Right lobe of liver (tissue), 6 donors: ENCODE data around the gene TRMT1. TPM values are rescaled to one million over a fixed set of nuclear protein-coding genes. Genes with fewer than 3 reads are reported as not detected.
A peak's percentile ranks its signal among the peaks of the same experiment; 100 is the strongest.

Source experiments
- ATAC-seq, 4 donors: fragments of 200-7000 bp; cut with Tn5 transposase; one replicate each; pipeline ENCODE4 v1.9.1; 2020; ENCODE audit warnings: mild to moderate bottlenecking in 4 of 4, moderate library complexity in 4 of 4
- DNase-seq, 3 donors: peaks; one replicate each; pipeline ENCODE4 v3.0.0-alpha.2; 2020
- H3K27ac ChIP-seq, 3 donors: fragments of 200-600 bp; one replicate each; pipeline ENCODE4 v1.8.0; 2022
- H3K27me3 ChIP-seq, 2 donors: fragments of 200-600 bp; one replicate each; pipeline ENCODE4 v1.8.0; 2022
- H3K36me3 ChIP-seq, 4 donors: fragments of 200-600 bp; sonication (generic) in 1 of 4; one replicate each; pipeline versions ENCODE4 v1.5.1 to v1.8.0; 2017 to 2022; ENCODE audit warnings: control low read depth in 1 of 4
- H3K4me1 ChIP-seq, 4 donors: fragments of 200-600 bp; sonication (generic) in 1 of 4; one replicate each; pipeline versions ENCODE4 v1.5.1 to v1.8.0; 2017 to 2022; ENCODE audit warnings: control low read depth in 1 of 4
- H3K4me3 ChIP-seq, 3 donors: fragments of 200-600 bp; one replicate each; pipeline ENCODE4 v1.8.0; 2022
- H3K9me3 ChIP-seq, 4 donors: fragments of 200-600 bp; sonication (generic) in 1 of 4; one replicate each; pipeline versions ENCODE4 v1.5.1 to v1.8.0; 2017 to 2022; ENCODE audit warnings: control low read depth in 1 of 4
- POLR2A ChIP-seq: fragments of 450-650 bp; IDR thresholded peaks from one replicate; pipeline ENCODE4 v1.6.1; 2017; ENCODE audit warnings: antibody characterized with exemption, mild to moderate bottlenecking
- WGBS: methylation state at CpG from one replicate; pipeline ENCODE4 v1.1.6; 2018; ENCODE audit warnings: low coverage, low lambda C conversion rate; ENCODE audit not compliant: insufficient coverage; ENCODE audit errors: missing lambda C conversion rate; 5-methylcytosine and 5-hydroxymethylcytosine counted together
- intact Hi-C, 2 donors: fragments of 100-400 bp; cut with DNase I; formaldehyde crosslinking; loops; one replicate each; pipeline versions ENCODE4 v1.11.2 to v1.14.1; 2022
- total RNA-seq, 6 experiments: library from RNA; depleted of rRNA in 2 of 6; stranded (reverse); fragments of >200 nt in 2 of 6; fragmentation: NEBNext Ultra II Directional in 3 of 6; extraction: Animal tissue kit (Norgen Biotek cat#: 25700) in 3 of 6; gene quantifications; one replicate each; pipeline versions ENCODE4 v1.1.0 to v1.2.4, GENCODE V29; 2016 to 2023
- TF ChIP-seq, protein P1 (sequence below), 4 donors: fragments of 200-600 bp in 3 of 4; fragments of 450-650 bp in 1 of 4; IDR thresholded peaks; one replicate each; pipeline versions ENCODE4 v1.5.1 to v1.8.0; 2016 to 2022; ENCODE audit warnings: antibody characterized with exemption in 4 of 4, mild to moderate bottlenecking in 2 of 4
- donor health status: DM: no; HTN: yes; CAD: no.
- donor health status: DM: no; HTN: no; CAD: no.
- donor health status: DM: no; HTN: no; CAD: no.
- donor health status: DM: no; HTN: yes; CAD: no.
- donor health status: DM: no; HTN: yes; CAD: no.

The TRMT1 gene
- total RNA-seq, 6 experiments from 2014 or later: 15.0 to 20.5 (median 17.2) TPM

DNA sequence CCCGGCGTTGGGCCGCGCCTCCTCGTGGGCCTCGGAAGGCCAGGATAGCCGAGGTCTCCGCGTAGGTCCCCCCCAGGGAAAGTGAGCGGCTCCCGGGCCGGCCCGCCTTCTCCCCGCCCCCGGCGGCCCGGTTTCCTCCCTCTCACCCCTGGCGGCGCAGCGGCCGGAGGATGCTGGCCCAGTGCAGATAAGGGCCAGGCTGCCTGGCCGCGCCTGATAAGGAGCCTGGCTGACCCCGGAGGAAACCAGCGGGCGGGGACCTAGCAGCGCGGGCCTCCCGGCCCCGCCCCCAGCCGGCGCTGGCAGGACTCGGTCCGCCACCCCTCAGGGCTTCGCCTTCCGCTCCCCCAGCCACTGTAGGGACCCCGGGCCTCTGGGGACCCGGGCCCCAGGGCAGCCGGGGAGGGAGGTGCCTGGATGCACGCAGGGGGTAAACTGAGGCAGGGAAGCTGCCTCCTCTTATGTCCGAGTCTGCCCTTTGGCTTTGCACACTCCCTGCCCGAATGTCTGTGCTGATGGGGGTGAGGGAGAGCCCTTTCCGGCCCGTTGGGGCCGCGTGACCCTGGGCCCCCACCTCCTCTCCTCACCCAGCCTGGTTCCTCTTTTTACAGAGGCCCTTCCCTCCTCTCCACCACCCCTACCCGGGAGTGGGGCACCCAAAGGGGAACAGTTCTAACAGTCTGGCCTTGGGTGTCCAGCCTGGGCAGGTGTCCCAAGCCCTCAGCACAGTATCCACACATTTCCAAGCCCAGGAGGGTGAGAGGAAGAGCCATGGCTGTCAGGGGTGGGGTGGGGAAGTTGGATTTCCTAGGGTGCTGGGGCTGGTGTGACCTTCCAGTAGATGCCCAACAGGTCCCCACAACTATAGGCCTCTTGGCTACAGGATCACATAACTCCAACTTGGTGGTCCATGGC lies 13.6 kb downstream of the TRMT1 start, which contains the start of gene LYL1:
Gene LYL1 (minus strand): TSS at position 193 of the 915 bp plus-strand sequence. CDS start 1,687 bp downstream, outside the sequence.
- Histone ChIP-seq H3K9me3 (no peaks in the 10 kb centered on the region), H3K4me1 (peaks cover 0 to 18% (median 6%) of the 10 kb centered on the region in 4 donors), H3K4me3 (peak within 1 kb of the TSS; percentile 31 to 53 (median 40)), H3K27ac (peak within 1 kb of the TSS; percentile 47 to 87 (median 76)), H3K27me3 (no peaks in the 10 kb centered on the region), H3K36me3 (no peaks in the 10 kb centered on the region)
- ATAC-seq (peak; percentile 65 to 79 (median 74)), DNase-seq (peak; percentile 84 to 91 (median 89))
- intact Hi-C loops: loop anchor here in 1 of 2 donors (10.0 kb wide), 1 partner anchor 162 kb away; no protein-coding TSS in a partner anchor
- WGBS: 7% methylated on average over 5 of the region's 47 CpGs
- TF ChIP-seq, protein P1, sequence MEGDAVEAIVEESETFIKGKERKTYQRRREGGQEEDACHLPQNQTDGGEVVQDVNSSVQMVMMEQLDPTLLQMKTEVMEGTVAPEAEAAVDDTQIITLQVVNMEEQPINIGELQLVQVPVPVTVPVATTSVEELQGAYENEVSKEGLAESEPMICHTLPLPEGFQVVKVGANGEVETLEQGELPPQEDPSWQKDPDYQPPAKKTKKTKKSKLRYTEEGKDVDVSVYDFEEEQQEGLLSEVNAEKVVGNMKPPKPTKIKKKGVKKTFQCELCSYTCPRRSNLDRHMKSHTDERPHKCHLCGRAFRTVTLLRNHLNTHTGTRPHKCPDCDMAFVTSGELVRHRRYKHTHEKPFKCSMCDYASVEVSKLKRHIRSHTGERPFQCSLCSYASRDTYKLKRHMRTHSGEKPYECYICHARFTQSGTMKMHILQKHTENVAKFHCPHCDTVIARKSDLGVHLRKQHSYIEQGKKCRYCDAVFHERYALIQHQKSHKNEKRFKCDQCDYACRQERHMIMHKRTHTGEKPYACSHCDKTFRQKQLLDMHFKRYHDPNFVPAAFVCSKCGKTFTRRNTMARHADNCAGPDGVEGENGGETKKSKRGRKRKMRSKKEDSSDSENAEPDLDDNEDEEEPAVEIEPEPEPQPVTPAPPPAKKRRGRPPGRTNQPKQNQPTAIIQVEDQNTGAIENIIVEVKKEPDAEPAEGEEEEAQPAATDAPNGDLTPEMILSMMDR (IDR thresholded peaks at IDR 0.05): no peak
- TF ChIP-seq POLR2A: peak; percentile 18

DNA sequence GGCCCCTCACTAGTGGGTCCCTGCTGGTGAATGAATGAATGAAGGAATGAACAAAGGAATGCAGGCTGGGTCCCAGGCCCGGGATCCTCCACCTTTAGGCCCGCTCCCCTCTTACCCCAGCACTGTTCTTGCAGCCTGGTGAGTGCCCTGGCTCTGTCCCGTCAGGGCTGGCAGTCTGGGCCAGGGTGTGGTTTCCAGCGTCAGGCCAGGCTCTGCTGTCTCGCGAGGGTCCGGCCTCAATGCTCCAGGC lies 14.2 kb downstream of the TRMT1 start:
- ATAC-seq (no peak), DNase-seq (no peak)
- Histone ChIP-seq H3K4me1 (peaks cover 0 to 18% (median 6%) of the 10 kb centered on the region in 4 donors), H3K27ac (peak overlapping the region; percentile 47 to 87 (median 76)), H3K4me3 (peak overlapping the region; percentile 31 to 53 (median 40)), H3K9me3 (no peaks in the 10 kb centered on the region), H3K36me3 (no peaks in the 10 kb centered on the region), H3K27me3 (peaks cover 0 to 2% of the 10 kb centered on the region in 2 donors)
- intact Hi-C loops: loop anchor here in 1 of 2 donors (10.0 kb wide), 1 partner anchor 162 kb away; no protein-coding TSS in a partner anchor
- no CpG with 5 or more reads among the region's 7 CpGs for WGBS
- TF ChIP-seq, protein P1 (IDR thresholded peaks at IDR 0.05): no peak
- TF ChIP-seq POLR2A: no peak

DNA sequence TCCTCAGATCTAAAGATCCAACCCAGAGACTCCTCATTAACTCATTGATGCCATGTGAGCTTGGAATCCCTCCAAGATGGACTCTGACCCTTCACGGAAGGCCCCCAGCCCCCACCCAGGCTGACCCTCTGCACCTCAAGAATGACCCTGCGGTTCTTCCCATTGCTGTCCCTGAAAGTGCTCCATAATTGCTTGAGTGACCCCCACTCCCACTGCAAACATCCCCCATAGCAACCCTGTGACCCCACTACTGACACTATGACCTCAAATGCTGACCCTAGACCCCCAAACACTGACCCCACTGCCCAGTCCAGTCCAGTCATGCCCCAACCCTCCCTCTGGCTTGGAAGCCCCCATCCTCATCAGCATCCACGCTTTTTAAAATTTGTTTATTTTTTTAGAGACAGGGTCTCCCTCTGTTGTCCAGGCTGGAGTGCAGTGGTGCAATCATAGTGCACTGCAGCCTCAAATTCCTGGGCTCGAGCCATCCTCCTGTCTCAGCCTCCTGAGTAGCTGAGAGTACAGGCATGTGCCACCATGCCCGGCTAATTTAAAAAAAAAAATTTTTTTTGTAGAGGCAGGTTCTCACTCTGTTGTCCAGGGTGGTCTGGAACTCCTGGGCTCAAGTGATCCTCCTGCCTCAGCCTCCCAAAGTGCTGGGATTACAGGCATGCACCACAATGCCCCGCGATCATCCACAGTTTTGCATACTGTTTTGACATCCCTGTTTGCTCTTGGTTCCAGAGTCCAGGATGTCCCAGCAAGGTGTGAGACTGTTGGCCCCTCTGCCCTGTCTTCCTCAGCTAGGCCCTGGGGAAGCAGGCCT lies 14.7 kb downstream of the TRMT1 start:
- ATAC-seq (peak in 2 of 4 donors; percentile 2), DNase-seq (peak in 1 of 3 donors; percentile 49)
- Histone ChIP-seq H3K27me3 (peaks cover 0 to 6% of the 10 kb centered on the region in 2 donors), H3K27ac (peak overlapping the region; percentile 47 to 87 (median 76)), H3K9me3 (no peaks in the 10 kb centered on the region), H3K4me1 (peaks cover 0 to 21% (median 6%) of the 10 kb centered on the region in 4 donors), H3K36me3 (no peaks in the 10 kb centered on the region), H3K4me3 (peak overlapping the region; percentile 31 to 53 (median 40))
- no peak for TF ChIP-seq POLR2A
- TF ChIP-seq, protein P1 (IDR thresholded peaks at IDR 0.05): no peak
- intact Hi-C loops: loop anchor here in 1 of 2 donors (10.0 kb wide), 1 partner anchor 163 kb away; no protein-coding TSS in a partner anchor
- WGBS: 38% methylated on average over 7 of the region's 7 CpGs

DNA sequence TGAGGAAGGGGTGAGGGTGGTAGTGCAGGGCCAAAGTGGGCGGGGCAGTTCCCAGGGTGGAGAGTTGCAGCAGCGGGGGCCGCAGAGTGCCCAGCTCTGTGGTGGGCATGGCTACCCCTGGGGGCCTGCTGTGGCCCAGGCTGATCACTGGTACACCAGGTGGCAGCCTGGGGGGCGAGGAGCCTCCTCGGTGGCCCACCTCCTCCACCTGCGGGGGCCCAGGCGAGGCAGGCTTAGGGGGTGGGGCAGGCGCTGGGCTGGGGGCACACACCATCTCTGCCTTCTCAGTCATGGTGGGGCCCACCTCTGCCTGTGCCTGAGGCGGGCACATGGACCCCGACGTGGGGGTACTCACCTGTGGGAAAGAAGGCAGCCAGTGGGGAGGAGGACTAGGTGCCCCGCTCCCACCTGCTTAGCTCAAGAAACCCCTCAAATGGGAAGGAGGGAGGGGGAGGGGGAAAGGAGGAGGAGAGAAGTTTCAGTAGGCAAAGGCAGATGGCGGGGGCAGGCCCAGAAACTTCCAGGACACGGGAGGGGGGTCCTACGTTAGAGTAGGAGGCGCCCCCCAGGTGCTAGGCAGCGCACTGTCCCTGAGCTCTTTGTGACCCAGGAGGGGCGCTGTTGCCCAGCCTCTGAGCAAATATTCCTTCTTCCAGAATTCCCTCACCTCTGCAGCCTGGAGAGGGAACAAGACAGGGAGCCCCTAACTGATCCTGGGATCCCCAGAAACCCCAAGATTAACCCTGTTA lies 15.5 kb downstream of the TRMT1 start:
- peak overlapping the region in 1 of 3 donors; percentile 10 for H3K27ac ChIP-seq

More for the DNA sequence above, 15.5 kb downstream of the TRMT1 start:
- DNase-seq (no peak), ATAC-seq (no peak)
- H3K4me3 ChIP-seq: peak overlapping the region in 1 of 3 donors; percentile 53
- 23% methylated on average over 9 of the region's 18 CpGs for WGBS
- no peaks in the 10 kb centered on the region for H3K36me3 ChIP-seq
- peaks cover 0 to 29% (median 7%) of the 10 kb centered on the region in 4 donors for H3K4me1 ChIP-seq
- H3K9me3 ChIP-seq: no peaks in the 10 kb centered on the region
- intact Hi-C loops: loop anchor here in 1 of 2 donors (10.0 kb wide), 1 partner anchor 164 kb away; no protein-coding TSS in a partner anchor
- peaks cover 0 to 6% of the 10 kb centered on the region in 2 donors for H3K27me3 ChIP-seq
- TF ChIP-seq POLR2A: no peak
- TF ChIP-seq, protein P1 (IDR thresholded peaks at IDR 0.05): peak in 3 of 4 donors; percentile 28 to 37 (median 33)
